ENCODE results near the gene LRMDA.

- TF ChIP-seq CTCF (conservative IDR thresholded peaks at IDR 0.05; ENCODE audit: low read depth, low read length) (peak; percentile 80), EZH2 (IDR thresholded peaks at IDR 0.05; ENCODE audit: low read length, unreplicated experiment) (no peak)
These were observed 109.0 kb downstream of the LRMDA start for GRCh38 chr10:75540357-75540966.
